ENCODE measurements around the gene ZNF605.

The ZNF605 gene

DNA sequence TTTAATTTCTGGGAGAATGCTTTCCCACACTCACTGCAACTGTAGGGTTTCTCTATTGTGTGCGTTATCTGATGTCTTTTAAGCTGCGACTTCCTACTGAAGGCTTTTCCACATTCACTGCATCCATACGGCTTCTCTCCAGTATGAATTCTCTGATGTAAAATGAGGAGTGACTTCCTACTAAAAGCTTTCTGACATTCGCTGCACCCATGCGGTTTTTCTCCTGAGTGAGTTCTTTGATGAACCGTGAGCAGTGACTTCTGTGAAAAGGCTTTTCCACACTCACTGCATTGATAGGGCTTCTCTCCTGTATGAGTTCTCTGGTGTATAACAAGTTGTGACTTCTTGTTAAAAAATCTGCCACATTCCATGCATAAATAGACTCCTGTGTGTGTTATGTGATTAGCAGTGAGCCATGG lies 29.7 kb downstream of the ZNF605 start:
- DNase-seq (ENCODE audit: extremely low read depth, low read depth), result no peak

DNA sequence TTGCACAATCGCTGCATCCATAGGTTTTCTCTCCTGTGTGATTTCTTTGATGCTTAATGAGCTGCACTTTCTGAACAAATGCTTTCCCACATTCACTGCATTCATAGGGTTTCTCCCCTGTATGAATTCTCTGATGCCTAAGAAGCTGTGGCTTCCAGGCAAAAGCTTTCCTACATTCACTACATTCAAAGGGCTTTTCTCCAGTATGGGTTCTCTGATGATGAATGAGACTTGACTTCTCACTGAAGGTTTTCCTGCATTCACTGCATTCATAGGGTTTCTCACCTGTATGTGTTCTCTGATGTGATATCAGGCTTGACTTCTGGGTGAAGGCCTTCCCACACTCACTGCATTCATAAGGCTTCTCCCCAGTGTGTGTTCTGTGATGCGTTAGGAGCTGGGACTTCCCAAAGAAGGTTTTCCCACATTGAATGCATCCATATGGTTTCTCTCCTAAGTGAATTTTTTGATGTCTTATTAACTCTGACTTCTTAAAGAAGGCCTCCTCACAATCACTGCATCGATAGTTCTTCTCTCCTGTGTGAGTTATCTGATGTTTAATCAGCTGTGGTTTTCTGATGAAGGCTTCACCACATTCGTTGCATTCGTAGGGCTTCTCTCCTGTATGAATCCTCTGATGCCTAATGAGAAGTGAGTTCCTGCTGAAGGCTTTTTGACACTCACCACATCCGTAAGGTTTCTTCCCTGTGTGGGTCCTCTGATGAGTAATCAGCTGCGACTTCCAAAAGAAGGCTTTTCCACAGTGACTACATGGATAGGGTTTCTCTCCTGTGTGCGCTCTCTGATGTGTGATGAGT lies 30.3 kb downstream of the ZNF605 start:
- TF ChIP-seq, protein P1, sequence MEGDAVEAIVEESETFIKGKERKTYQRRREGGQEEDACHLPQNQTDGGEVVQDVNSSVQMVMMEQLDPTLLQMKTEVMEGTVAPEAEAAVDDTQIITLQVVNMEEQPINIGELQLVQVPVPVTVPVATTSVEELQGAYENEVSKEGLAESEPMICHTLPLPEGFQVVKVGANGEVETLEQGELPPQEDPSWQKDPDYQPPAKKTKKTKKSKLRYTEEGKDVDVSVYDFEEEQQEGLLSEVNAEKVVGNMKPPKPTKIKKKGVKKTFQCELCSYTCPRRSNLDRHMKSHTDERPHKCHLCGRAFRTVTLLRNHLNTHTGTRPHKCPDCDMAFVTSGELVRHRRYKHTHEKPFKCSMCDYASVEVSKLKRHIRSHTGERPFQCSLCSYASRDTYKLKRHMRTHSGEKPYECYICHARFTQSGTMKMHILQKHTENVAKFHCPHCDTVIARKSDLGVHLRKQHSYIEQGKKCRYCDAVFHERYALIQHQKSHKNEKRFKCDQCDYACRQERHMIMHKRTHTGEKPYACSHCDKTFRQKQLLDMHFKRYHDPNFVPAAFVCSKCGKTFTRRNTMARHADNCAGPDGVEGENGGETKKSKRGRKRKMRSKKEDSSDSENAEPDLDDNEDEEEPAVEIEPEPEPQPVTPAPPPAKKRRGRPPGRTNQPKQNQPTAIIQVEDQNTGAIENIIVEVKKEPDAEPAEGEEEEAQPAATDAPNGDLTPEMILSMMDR (IDR thresholded peaks at IDR 0.05; ENCODE audit: low read depth, low read length), result no peak
- DNase-seq (ENCODE audit: extremely low read depth, low read depth), result no peak

More for the DNA sequence above, 29.7 kb downstream of the ZNF605 start:
- TF ChIP-seq, protein P1 (IDR thresholded peaks at IDR 0.05; ENCODE audit: low read depth, low read length), result no peak

DNA sequence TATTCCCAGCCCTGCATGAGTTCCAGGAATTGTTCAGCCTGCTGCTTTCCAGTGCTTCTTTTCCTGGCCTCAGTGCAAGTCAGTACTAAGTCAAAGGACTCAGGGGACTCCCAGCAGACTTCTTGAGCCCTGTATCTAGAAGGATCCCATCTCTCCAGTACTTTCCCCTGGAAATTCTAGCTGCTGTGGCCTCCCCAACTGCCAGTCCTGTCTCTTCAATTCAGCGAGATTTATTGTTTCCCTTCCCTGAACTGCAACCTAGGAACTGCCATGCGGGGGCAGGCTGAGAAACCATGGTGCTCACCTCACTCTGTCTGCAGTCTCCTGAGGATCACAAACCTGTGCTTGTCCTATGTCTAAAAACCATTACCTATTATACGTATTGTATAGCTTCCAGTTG lies 31.8 kb downstream of the ZNF605 start:
- TF ChIP-seq, protein P1 (IDR thresholded peaks at IDR 0.05; ENCODE audit: low read depth, low read length), result no peak
- no peak for DNase-seq (ENCODE audit: extremely low read depth, low read depth)

DNA sequence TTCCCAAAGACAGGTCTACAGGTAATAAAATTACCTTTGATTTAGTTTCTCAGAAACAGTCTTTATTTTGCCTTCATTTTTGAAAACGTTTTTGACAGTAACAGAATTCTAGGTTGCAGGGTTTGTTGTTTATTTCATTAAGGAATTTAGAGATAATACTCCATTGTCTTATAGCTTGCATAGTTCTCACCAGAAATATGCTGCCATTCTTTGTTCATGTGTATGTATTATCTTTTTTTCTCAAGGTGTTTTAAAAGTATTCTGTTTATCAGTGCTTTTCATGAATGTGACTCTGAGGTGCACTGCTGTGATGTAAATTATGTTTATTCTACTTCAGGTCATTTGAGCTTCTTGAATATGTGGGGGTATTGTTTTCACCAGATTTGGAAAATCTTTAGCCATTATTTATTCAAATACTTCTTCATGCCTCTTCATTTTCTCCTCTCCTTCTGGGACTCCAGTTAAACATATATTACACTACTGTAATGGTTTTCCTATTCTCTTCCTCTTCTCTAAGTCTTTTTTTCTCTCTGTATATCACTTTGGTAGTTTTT lies 32.7 kb downstream of the ZNF605 start:
- no peak for DNase-seq (ENCODE audit: extremely low read depth, low read depth)
- TF ChIP-seq, protein P1 (IDR thresholded peaks at IDR 0.05; ENCODE audit: low read depth, low read length), result no peak

DNA sequence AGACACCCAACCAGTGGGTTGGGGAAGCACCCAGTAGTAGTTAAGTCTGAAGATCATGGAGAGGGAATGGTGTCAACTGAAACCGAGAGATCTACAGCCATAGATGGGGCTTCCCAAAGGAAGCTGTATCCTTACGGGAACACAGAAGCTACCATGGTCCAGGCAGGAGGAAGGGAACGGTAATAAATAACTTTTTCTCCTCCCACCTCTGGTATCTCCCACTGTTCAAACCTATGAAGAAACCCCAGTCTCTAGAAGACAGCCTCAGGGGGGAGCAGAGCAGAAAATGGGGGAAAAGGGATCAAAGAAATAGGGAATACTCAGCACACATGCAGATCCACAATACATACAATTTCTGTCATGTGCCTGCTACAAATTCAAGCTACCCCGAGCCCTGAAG lies 33.4 kb downstream of the ZNF605 start:
- DNase-seq (ENCODE audit: extremely low read depth, low read depth), result no peak
- TF ChIP-seq, protein P1 (IDR thresholded peaks at IDR 0.05; ENCODE audit: low read depth, low read length), result no peak

DNA sequence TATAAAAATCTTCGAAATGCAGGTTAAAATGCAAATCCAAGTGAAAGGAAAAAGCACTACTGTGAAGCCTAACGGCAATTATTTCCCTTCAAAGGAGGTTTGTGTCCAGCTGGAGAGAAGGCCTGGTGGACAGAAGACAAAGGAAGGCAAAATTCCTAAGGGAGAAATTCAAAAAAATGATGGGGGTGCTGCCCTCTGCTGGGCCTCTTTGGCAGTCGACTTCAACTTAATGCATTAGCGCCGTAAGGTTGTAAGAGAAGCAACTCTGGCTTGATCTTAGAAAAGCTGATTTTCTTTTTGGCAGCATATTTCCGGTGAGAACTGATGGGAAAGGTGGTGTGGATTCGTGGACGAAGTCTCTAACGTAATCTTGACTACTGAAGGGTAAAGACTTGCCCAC lies 34.4 kb downstream of the ZNF605 start:
- TF ChIP-seq, protein P1 (IDR thresholded peaks at IDR 0.05; ENCODE audit: low read depth, low read length), result no peak
- DNase-seq (ENCODE audit: extremely low read depth, low read depth), result no peak

DNA sequence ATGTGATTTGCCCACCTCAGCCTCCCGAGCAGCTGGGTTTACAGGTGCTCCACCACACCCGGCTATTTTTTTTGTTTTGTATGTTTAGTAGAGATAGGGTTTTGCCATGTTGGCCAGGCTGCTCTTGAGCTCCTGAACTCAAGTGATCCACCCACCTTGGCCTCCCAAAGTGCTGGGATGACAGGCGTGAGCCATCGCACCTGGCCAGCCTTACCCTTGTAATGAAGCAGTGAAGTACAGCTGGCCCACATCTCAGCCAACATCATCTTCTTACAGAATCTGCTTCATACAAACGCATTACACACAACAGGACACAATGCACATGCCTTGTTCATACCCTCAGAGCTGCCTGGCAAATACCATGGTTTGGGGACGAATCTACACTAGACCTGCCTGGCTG lies 37.4 kb downstream of the ZNF605 start:
- no peak for DNase-seq (ENCODE audit: extremely low read depth, low read depth)
- TF ChIP-seq, protein P1 (IDR thresholded peaks at IDR 0.05; ENCODE audit: low read depth, low read length), result no peak

All from AG09319 (cell line).